ENCODE measurements around the gene IFT43.

Gene IFT43

DNA sequence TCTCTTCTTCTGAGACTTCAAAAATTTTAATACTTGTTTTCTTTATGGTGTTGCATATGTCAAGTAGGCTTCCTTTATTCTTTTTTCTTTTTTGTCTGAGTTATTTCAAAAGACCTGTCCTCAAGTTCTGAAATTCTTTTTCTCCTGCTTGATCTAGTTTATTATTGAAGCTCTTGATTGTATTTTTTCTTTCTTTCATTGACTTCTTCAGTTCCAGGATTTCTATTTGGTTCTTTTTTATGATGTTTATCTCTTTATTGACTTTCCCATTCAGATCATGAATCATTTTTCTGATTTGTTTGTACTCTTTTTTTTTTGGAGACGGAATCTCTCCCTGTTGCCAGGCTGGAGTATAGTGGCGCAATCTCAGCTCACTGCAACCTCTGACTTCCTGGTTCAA lies 34.1 kb downstream of the IFT43 start:
- no peak for DNase-seq

GRCh38 chr14:76022991-76023390 lies 37.4 kb downstream of the IFT43 start:
- DNase-seq = no peak

DNA sequence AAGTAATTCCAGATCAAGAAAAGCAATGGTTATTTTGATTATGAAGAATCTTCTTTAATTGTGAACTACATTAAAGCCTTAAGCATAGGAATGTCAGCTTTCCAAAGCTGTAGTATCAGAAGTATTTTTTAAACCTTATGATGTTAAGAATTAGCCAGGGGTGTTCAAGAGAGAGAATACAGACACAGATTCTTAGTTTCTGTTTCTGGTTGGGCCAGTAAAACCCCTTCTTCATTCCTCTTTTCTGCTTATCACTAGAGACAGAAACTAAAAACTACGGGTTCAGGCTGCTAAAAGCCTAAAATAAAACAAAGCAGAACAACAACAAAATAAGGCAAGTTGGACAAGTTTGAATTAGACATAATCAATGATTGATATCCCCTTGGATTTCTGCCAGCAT lies 38.2 kb downstream of the IFT43 start:
- DNase-seq = no peak

DNA sequence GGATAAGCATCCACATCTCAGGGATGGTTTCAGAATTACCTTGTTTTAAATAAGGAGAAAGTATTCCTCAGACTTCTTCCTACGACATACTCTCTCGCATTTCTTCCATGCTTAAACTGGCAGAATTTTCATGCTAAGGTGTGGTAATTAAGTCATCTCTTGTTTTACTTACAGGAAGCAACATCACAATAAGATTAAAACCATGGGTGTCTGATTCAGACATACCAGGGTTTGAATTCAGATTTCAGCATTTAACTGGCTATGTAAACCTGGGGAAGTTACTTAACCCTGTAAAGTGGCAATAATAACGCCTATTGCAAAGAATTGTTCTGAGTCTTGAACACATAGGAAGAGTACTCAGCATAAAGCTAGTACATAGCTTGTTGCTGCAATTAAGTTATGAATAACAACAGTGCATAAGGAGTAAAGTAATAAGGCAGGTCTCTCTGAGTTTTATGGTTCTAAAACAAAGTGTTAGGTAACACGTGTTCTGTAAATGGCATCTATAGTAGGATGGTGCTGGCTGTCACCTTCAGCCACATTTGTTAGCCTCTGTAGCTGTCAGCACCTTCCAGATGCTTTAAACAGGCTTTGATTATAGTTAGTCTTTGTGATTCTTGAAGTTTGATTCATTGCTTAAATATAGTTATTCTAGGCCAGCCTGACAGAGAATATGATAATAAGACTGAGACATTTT lies 38.8 kb downstream of the IFT43 start:
- DNase-seq = no peak

- DNase-seq = no peak
Observed at GRCh38 chr14:76034566-76034965, 49.0 kb downstream of the IFT43 start.

DNA sequence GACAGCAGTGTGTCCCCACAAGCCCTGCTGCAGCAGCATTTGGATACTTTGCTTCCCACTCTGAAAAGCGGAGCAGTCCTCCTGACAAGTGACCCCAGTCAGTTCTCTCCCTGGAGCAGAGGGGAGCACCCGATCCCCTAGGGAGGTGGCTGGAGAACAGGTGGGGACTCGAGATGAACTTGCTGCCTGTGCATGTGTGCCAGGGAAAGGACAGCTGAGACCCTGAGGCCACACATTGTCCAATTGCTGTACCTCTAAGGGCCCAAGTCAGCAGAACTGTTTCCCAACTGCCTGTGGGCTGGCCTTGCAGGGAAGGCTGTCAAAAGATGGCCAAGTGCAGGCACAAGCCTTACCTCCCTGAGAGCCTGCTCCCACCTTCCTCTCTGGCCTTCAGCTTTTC lies 55.1 kb downstream of the IFT43 start:
- no peak for DNase-seq

DNA sequence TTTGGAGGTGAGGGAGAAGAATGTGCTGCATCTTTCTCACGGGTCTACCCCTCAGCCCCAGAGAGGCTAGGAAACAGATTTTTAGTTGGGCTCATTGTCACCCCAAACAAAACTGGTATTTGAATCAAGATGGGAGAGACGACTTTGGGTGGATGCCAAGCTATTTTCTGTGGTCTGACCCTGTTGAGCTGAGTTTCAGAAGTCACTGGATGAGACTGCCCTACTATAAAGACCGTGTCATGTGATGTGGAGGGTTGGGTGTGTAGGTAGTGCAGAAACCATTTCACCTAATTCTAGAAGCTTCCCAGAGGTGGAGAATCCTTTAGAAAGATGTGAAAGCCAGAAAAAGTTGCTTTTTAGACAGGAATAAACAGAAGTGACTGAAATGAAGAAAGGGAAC lies 60.2 kb downstream of the IFT43 start:
- no peak for DNase-seq

- no peak for DNase-seq
Observed at GRCh38 chr14:76050250-76050649, 64.7 kb downstream of the IFT43 start.

GRCh38 chr14:76050797-76051392 lies 65.3 kb downstream of the IFT43 start:
- no peak for DNase-seq

DNA sequence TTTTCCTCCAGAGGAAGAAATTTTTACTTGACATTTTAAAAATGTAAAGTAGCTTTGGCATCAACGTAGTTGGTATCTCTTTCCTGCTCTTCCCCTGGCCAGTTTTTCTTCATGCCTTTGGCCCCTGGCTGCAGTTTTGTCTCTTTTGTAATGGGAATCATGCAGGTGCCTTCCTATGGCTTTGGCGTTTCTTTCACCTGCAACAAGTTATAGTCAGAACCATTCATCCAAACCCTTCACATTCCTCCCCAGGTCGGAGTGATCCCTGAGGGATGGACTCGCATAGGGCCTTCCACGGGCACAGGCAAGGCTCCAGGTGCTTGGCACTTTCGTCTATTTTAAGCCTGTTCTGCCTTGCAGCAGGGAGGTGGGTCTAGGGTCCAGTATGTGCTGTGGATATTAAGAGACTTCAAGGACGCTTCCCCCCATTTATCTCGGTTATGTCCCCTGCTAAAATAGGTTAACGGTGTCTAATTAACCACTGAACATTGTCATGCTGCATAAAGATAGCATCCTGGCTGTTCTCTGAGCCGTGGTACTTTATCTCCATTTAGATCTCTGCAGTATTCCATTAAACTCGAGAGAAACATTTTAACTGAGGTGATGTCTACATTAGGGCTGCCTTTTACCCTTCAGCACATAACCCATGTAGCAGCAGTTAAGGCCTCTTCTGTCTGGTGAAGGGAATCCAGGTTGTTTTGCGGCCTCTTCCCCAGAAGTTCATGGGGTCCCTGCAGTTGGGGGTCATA lies 66.3 kb downstream of the IFT43 start:
- no peak for DNase-seq

- no peak for DNase-seq
Observed at GRCh38 chr14:76053572-76054355, 68.2 kb downstream of the IFT43 start.

- DNase-seq = no peak
Observed at GRCh38 chr14:76055330-76055729, 69.8 kb downstream of the IFT43 start.

GRCh38 chr14:76056128-76056527 lies 70.6 kb downstream of the IFT43 start:
- no peak for DNase-seq

GRCh38 chr14:76057914-76058313 lies 72.4 kb downstream of the IFT43 start:
- DNase-seq = no peak

- no peak for DNase-seq
Observed at GRCh38 chr14:76063327-76063726, 77.8 kb downstream of the IFT43 start.

- no peak for DNase-seq
Observed at GRCh38 chr14:76065519-76065918, 80.0 kb downstream of the IFT43 start.

DNA sequence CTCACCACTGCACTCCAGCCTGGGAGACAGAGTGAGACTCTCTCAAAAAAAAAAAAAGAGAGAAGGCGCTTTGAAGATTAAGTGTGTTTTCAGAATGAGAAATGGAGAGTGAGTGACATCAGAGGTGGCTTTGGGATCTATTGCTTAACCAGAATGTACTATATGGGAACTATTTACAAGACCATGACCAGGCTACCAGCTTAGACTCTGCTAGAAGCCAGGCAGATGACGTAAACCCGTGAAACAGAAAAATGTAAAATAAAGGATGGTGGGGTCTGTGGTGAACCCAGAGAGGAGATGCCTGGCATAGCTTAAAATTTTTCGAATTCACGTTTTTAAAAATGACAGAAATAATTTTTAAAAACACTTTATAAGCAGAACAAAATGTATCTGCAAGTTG lies 82.0 kb downstream of the IFT43 start:
- DNase-seq = no peak

DNA sequence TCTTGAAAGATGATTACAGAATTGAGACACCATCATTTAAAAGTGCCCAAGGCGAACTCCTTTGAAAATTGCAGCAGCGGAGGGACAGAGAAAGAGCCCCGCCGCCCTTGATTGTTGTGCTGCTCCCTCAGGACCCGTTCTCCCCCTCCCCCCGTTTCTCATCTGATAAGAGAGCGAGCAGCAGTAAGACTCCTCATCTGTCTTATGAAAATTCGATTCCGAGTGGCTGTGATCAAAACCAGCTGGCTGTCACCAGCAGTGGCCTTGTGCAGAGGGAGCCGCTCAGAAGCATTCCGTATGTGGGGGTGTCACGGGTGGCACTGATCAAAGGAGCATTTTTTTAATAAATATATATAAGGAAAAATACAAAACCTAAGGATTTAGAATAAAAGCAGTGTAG lies 88.2 kb downstream of the IFT43 start:
- no peak for DNase-seq

DNA sequence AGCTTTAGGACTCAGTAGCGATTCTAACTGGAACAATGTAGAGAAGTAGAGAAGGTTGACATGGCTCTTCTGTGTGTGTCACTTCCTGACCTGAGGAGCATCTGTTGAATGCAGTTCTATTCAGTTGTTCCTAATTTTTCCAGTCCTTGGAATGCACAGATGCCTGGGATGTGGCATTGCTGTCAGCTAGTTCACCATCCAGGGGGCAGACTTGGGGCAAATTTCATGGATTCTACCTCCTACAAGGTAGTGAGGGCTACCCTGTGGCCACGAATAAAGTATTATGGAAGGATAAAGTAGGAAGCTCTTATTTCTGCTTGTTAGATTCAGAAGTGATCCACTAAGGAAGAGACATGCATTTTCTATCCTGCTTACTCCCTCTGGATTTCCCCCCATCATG lies 91.8 kb downstream of the IFT43 start:
- no peak for DNase-seq

DNA sequence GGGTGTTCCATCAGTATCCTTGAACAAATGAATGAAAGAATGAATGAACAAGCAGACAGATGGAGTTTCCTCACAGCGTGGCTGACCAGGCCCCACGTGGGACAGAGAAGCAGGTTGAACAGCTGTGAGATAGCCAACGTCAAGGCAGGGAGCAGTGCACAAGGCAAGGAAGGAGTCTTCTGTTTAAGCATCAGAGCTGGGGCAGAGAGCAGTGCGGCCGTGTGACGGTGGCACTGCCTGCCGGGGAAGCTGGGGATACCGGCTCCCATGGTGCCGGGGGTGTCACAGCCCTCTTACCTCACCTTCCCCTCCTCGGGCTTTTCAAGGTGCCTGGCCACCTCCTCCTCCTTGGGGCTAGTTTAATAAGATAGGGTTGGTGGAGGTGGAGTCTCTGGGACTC lies 92.9 kb downstream of the IFT43 start:
- no peak for DNase-seq

DNA sequence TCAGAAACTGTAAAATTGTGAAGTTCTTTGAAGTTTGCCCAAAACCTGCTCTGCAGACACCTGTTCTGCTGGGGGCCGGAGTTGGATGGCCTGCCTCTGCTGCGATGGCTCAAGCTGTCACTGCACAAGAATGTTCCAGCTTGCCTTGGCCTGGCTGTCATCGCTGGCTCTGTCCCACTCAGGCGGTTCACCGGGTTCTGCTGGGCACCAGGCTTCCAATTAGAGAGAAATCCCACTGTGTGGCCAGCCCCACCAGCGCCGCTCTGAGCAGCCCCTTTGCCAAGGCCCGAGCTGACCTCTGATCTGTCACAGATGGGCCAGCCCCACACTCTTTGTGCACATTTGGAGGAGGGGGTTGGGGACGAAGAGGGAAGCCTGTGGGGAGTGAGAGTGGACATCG lies 94.5 kb downstream of the IFT43 start:
- no peak for DNase-seq

- DNase-seq = no peak
Observed at GRCh38 chr14:76080471-76080870, 94.9 kb downstream of the IFT43 start.

- no peak for DNase-seq
Observed at GRCh38 chr14:76081642-76082041, 96.1 kb downstream of the IFT43 start.

Data from cortex of kidney (tissue), 1 donor.